K562 (cell line): ENCODE measurements around the gene TARP.
A peak's percentile ranks its signal among the peaks of the same experiment; 100 is the strongest.

ENCODE experiments used
- RAD21 ChIP-seq, 2 experiments: fragments of 250-450 bp in 1 of 2; fragments of 450-650 bp in 1 of 2; sonication (Bioruptor Pico) in 1 of 2; formaldehyde crosslinking in 1 of 2; IDR thresholded peaks in 1 of 2; conservative IDR thresholded peaks in 1 of 2; 2 replicates each; pipeline versions ENCODE4 v1.4.0 to v1.8.0; 2020 to 2022; ENCODE audit warnings: mild to moderate bottlenecking in 2 of 2, moderate library complexity in 1 of 2
- SMC3 ChIP-seq: conservative IDR thresholded peaks from 2 replicates; pipeline ENCODE4 v1.6.1; 2011; ENCODE audit warnings: low read depth, low read length, improper control_type of control experiment; ENCODE audit not compliant: insufficient read depth
- ZNF217 ChIP-seq: sonication (generic); formaldehyde crosslinking; IDR thresholded peaks from 2 replicates; pipeline ENCODE4 v1.8.0; 2022; ENCODE audit warnings: mild to moderate bottlenecking, missing genetic modification reagents
- ZNF785 ChIP-seq: fragments of 250-450 bp; sonication (Bioruptor Pico); IDR thresholded peaks from 2 replicates; pipeline ENCODE4 v1.4.0; 2020; ENCODE audit warnings: mild to moderate bottlenecking
- TF ChIP-seq, protein P1 (sequence below), 2 experiments: fragments of 450-650 bp; formaldehyde crosslinking in 1 of 2; IDR thresholded peaks; 2 replicates each; pipeline versions ENCODE4 v1.4.0 to v1.6.1; 2014 to 2020; ENCODE audit warnings: mild to moderate bottlenecking in 2 of 2, borderline replicate concordance in 1 of 2, low read depth in 1 of 2
- TF ChIP-seq, protein P2 (sequence below): fragments of 450-650 bp; formaldehyde crosslinking; IDR thresholded peaks from 2 replicates; pipeline ENCODE4 v1.4.0; 2022; ENCODE audit warnings: missing genetic modification characterization
- TF ChIP-seq, protein P3 (sequence below): fragments of 450-650 bp; formaldehyde crosslinking; IDR thresholded peaks from 2 replicates; pipeline ENCODE4 v1.4.0; 2020; ENCODE audit warnings: mild to moderate bottlenecking, moderate library complexity
- TF ChIP-seq, protein P4 (sequence below), 3 experiments: IDR thresholded peaks in 2 of 3; conservative IDR thresholded peaks in 1 of 3; 2 replicates each; pipeline ENCODE4 v1.5.1; 2011 to 2012; ENCODE audit warnings: low read length in 3 of 3, mild to moderate bottlenecking in 3 of 3, control low read depth in 2 of 3, improper control_type of control experiment in 1 of 3, inconsistent platforms in 1 of 3, low read depth in 1 of 3, mixed read lengths in 1 of 3, moderate library complexity in 1 of 3; ENCODE audit not compliant: insufficient read depth in 2 of 3

The TARP gene

DNA sequence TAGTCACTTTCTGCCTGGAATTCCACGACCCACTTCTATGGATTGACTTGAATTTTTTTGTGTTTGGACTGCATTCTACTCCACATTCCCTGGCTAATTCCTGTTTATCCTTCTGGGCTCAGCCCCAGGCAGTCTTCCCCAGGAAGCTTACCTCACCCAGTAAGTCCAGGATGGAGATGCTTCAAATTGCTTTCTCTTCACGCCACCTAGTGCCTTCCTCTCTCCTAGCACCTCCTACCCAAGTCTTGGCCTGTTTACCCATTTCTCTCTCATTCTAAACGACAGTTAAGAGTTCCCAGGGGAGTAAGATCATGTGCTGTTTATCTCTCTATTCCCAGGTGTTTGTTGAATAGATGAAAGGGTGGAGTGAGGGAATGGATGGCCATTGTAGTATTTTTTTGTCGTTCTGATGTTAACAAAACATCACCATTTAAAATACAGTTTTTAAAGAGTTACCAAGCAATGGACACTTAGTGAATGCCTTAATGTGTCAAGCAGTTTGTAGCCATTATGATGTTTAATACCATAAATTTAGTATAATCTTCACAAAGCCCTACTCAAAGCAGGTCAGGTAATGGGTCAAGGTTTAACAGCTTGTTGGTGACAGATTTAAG lies 45.5 kb upstream of the TARP start (continued):
- TF ChIP-seq, protein P1, sequence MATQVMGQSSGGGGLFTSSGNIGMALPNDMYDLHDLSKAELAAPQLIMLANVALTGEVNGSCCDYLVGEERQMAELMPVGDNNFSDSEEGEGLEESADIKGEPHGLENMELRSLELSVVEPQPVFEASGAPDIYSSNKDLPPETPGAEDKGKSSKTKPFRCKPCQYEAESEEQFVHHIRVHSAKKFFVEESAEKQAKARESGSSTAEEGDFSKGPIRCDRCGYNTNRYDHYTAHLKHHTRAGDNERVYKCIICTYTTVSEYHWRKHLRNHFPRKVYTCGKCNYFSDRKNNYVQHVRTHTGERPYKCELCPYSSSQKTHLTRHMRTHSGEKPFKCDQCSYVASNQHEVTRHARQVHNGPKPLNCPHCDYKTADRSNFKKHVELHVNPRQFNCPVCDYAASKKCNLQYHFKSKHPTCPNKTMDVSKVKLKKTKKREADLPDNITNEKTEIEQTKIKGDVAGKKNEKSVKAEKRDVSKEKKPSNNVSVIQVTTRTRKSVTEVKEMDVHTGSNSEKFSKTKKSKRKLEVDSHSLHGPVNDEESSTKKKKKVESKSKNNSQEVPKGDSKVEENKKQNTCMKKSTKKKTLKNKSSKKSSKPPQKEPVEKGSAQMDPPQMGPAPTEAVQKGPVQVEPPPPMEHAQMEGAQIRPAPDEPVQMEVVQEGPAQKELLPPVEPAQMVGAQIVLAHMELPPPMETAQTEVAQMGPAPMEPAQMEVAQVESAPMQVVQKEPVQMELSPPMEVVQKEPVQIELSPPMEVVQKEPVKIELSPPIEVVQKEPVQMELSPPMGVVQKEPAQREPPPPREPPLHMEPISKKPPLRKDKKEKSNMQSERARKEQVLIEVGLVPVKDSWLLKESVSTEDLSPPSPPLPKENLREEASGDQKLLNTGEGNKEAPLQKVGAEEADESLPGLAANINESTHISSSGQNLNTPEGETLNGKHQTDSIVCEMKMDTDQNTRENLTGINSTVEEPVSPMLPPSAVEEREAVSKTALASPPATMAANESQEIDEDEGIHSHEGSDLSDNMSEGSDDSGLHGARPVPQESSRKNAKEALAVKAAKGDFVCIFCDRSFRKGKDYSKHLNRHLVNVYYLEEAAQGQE (IDR thresholded peaks at IDR 0.05; ENCODE audit: borderline replicate concordance): peak; percentile 63; the same call in 1 of the 2 replicates
- TF ChIP-seq, protein P1 (CRISPR knock-in tag; IDR thresholded peaks at IDR 0.05; ENCODE audit: low read depth): no peak
- TF ChIP-seq, protein P2, sequence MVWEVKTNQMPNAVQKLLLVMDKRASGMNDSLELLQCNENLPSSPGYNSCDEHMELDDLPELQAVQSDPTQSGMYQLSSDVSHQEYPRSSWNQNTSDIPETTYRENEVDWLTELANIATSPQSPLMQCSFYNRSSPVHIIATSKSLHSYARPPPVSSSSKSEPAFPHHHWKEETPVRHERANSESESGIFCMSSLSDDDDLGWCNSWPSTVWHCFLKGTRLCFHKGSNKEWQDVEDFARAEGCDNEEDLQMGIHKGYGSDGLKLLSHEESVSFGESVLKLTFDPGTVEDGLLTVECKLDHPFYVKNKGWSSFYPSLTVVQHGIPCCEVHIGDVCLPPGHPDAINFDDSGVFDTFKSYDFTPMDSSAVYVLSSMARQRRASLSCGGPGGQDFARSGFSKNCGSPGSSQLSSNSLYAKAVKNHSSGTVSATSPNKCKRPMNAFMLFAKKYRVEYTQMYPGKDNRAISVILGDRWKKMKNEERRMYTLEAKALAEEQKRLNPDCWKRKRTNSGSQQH (CRISPR knock-in tag): no peak
- TF ChIP-seq RAD21 (CRISPR knock-in tag; conservative IDR thresholded peaks at IDR 0.05 in 1 of 2, IDR thresholded peaks at IDR 0.05 in 1 of 2) (peak; percentile 79 to 91), ZNF217 (CRISPR knock-in tag) (no peak), ZNF785 (CRISPR knock-in tag) (no peak), SMC3 (peak; percentile 63)
- TF ChIP-seq, protein P3, sequence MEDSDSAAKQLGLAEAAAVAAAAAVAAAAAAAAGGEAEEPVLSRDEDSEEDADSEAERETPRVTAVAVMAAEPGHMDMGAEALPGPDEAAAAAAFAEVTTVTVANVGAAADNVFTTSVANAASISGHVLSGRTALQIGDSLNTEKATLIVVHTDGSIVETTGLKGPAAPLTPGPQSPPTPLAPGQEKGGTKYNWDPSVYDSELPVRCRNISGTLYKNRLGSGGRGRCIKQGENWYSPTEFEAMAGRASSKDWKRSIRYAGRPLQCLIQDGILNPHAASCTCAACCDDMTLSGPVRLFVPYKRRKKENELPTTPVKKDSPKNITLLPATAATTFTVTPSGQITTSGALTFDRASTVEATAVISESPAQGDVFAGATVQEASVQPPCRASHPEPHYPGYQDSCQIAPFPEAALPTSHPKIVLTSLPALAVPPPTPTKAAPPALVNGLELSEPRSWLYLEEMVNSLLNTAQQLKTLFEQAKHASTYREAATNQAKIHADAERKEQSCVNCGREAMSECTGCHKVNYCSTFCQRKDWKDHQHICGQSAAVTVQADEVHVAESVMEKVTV (CRISPR knock-in tag): peak; percentile 69
- TF ChIP-seq, protein P4, sequence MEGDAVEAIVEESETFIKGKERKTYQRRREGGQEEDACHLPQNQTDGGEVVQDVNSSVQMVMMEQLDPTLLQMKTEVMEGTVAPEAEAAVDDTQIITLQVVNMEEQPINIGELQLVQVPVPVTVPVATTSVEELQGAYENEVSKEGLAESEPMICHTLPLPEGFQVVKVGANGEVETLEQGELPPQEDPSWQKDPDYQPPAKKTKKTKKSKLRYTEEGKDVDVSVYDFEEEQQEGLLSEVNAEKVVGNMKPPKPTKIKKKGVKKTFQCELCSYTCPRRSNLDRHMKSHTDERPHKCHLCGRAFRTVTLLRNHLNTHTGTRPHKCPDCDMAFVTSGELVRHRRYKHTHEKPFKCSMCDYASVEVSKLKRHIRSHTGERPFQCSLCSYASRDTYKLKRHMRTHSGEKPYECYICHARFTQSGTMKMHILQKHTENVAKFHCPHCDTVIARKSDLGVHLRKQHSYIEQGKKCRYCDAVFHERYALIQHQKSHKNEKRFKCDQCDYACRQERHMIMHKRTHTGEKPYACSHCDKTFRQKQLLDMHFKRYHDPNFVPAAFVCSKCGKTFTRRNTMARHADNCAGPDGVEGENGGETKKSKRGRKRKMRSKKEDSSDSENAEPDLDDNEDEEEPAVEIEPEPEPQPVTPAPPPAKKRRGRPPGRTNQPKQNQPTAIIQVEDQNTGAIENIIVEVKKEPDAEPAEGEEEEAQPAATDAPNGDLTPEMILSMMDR (IDR thresholded peaks at IDR 0.05 in 2 of 3, conservative IDR thresholded peaks at IDR 0.05 in 1 of 3; ENCODE audit: insufficient read depth in 2 of 3, low read depth in 1 of 3, low read length in 3 of 3): peak; percentile 59 to 82 (median 63)
- TF ChIP-seq, all 486 proteins: peak for 11
